Measurements from ENCODE around the gene LRMDA.

GRCh38 chr10:76436401-76436811 is 1005.0 kb downstream of the LRMDA start:
- TF ChIP-seq EZH2 (IDR thresholded peaks at IDR 0.05; ENCODE audit: low read length) (no peak), CTCF (optimal IDR thresholded peaks at IDR 0.05 in 1 of 3, IDR thresholded peaks at IDR 0.05 in 1 of 3, conservative IDR thresholded peaks at IDR 0.05 in 1 of 3; ENCODE audit: extremely low read depth in 1 of 3, insufficient read depth in 2 of 3, low read length in 3 of 3) (no peak)

Measured in keratinocyte (primary cell).